Epithelial cell of proximal tubule (primary cell): ENCODE measurements around the gene ZSWIM6. TPM values are rescaled to one million over a fixed set of nuclear protein-coding genes. Genes with fewer than 3 reads are reported as not detected.

ENCODE experiments used
- DNase-seq: peaks from one replicate; pipeline ENCODE4 v3.0.0-alpha.2; 2011; ENCODE audit warnings: low read depth
- H3K4me3 ChIP-seq: 2 replicates; pipeline ENCODE4 v1.5.1; 2011; ENCODE audit warnings: low read depth, mild to moderate bottlenecking, low read length
- total RNA-seq: library from RNA; depleted of rRNA; stranded (reverse); fragments of >200 nt; gene quantifications from 2 replicates; pipeline ENCODE4 v1.2.3, GENCODE V29; 2015
- TF ChIP-seq, protein P1 (sequence below): conservative IDR thresholded peaks from 2 replicates; pipeline ENCODE4 v1.5.1; 2012; ENCODE audit warnings: low read depth, mild to moderate bottlenecking, low read length

The ZSWIM6 gene
- total RNA-seq, 1 donor from 2014 or later: 8.2 TPM

DNA sequence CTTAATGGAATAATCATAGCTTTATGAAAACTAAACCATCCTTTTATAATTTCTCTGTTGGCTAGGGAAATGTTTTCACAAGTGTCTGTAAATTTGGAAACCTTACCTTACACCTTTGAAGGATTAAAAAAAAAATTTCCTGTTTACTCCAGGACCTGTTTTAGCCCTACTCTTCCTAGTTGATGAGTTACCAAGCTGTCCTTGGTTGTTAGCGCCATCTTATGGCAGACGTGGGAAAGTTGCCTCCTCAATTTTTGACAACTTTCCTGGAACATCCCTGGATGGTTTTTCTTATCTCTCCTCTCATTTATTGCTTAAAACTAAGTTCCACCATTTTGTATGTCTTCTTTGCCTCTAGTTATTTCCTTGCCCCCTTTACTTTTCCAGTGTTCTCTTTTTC lies 25.7 kb downstream of the ZSWIM6 start:
- H3K4me3 ChIP-seq: no peak overlapping the region
- no peak for DNase-seq

DNA sequence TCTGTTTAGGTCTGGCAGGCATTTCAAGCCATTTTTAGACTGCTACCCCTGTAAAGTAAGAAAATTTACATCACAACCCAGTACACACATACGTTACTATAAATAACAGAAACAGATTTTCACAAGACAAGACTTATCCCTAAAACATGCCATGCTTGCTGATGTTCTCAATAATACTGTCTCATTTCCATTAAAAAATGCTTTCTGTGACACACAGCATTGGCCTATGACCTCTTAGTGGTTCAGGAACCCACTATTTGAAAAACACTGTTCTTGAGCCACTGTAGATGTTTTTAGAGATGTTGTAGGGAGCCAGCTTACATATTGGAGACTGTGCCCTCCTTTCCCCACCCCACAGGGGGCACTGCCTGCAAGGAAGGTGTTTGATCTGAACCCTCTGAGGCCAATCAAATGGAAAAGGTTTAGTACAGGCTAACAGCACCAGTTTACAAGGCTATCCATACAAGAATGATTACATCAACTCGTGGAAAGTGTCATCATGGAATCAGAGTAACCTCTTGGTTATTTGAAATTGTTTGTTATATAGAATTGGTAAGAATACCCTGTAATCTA lies 30.8 kb downstream of the ZSWIM6 start:
- no peak overlapping the region for H3K4me3 ChIP-seq
- TF ChIP-seq, protein P1, sequence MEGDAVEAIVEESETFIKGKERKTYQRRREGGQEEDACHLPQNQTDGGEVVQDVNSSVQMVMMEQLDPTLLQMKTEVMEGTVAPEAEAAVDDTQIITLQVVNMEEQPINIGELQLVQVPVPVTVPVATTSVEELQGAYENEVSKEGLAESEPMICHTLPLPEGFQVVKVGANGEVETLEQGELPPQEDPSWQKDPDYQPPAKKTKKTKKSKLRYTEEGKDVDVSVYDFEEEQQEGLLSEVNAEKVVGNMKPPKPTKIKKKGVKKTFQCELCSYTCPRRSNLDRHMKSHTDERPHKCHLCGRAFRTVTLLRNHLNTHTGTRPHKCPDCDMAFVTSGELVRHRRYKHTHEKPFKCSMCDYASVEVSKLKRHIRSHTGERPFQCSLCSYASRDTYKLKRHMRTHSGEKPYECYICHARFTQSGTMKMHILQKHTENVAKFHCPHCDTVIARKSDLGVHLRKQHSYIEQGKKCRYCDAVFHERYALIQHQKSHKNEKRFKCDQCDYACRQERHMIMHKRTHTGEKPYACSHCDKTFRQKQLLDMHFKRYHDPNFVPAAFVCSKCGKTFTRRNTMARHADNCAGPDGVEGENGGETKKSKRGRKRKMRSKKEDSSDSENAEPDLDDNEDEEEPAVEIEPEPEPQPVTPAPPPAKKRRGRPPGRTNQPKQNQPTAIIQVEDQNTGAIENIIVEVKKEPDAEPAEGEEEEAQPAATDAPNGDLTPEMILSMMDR: peak; percentile 40
- DNase-seq: no peak

More for the DNA sequence above, 25.7 kb downstream of the ZSWIM6 start:
- TF ChIP-seq, protein P1: peak; percentile 69

DNA sequence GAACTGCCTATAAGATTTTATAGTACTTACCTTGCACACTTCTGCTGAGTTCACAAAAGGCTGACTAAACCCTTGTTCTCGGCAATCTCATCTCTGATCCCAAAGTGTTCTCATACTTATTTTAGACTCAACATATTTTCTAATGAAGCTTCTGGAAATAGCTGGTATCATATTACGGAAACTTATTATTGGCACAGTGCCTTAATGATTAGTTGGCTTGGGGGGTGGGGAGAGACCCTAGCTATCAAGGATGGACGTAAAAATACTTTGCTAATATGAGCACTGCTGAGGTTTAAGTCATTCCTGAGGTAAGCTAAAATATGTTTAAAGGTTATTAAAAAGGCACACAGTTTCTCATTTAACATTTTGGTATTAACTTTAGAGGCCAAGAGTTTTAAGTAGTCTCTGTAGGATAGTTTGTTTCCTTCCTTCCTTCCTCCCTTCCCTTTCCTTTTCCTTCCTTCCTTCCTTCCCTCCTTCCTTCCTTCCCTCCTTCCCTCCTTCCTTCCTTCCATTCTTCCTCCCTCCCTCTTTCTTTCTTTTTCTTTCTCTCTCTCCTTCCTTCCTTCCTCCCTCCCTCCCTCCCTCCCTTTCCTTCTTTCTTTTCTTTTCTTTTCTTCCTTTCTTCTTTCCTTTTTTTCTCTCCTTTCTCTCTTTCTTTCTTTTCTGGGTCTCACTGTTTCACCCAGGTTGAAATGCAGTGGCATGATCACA lies 31.5 kb downstream of the ZSWIM6 start:
- H3K4me3 ChIP-seq: no peak overlapping the region
- no peak for DNase-seq
- TF ChIP-seq, protein P1: no peak

DNA sequence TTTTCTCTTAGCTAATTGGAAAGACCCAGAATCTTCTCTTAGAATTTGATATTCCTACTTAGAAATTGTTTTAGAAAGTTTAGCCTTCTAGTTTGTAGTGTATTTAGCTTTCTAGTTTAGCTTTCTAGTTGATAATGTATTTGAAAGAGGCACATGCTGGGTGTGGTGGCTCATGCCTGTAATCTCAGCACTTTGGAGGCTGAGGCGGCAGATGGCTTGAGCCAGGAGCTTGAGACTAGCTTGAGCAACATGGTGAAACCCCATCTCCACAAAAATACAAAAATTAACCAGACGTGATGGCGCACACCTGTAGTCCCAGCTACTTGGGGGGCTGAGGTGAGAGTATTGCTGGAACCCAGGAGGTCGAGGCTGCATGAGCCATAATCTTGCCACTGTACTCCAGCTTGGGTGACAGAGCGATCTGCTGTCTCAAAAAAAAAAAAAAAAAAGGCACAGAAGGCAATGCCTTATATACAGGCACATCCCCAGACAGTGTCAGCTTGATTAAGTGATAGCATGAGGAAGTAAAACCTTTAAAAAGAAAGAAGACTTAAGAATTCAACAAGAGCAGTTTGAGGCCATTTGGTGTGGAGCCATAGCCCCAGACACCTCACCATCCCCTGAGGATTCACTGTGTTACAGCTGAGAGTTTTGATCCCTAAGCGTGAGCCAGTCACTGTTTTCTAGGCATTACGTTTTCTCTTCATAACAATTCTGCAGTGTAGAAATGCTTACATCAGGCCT lies 34.6 kb downstream of the ZSWIM6 start:
- no peak overlapping the region for H3K4me3 ChIP-seq
- TF ChIP-seq, protein P1: no peak
- DNase-seq: no peak

DNA sequence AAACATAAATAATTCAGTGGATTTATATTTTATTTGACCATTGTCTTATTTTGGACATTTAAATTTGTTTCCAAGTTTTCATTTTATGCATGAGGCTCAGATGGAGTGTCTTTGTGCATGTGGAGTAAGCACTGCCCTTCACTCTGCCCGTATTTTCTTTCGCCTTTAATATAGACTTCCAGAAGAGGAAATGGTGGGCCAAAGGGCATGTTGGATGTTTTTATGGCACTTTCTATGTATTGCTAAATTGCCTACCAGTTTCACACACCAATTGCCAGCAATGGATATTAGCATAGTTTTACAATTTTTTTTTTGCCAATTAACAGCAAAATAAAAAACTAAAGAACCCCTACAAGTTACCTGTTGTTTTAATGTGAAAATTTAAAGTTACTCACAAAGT lies 38.4 kb downstream of the ZSWIM6 start:
- no peak overlapping the region for H3K4me3 ChIP-seq
- TF ChIP-seq, protein P1: no peak
- no peak for DNase-seq

DNA sequence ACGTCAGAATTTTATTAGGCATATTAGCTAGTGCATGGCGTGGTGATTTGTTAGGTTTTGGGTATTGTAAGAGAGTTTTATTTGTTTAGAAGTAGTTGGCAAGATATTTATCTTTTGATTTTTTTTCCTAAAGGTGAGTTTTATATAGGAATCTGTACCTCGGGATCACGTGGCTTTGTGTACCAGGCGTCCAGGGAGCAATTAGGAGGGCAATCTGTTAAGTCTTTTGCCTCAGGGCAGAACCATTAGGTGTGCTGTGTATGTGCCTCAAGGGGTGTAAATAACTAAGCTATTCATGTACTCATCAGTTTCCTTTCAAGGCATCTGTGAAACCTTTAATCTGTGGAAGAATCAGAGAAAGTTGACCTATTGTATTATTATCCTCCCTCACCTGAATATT lies 39.4 kb downstream of the ZSWIM6 start:
- DNase-seq: no peak
- TF ChIP-seq, protein P1: no peak
- H3K4me3 ChIP-seq: no peak overlapping the region
